Spleen (tissue), 11 donors: ENCODE results near the gene TBC1D10A. TPM values are rescaled to one million over a fixed set of nuclear protein-coding genes. Genes with fewer than 3 reads are reported as not detected.

Experiments used
- DNase-seq: peaks from one replicate; pipeline ENCODE4 v3.0.0-alpha.2; 2020
- H3K27ac ChIP-seq, 8 donors: fragments of 200-600 bp; sonication (generic) in 7 of 8; 1 replicate in 4 of 8; 2 replicates in 4 of 8; pipeline versions ENCODE4 v1.5.0 to v1.8.0; 2016 to 2021; ENCODE audit warnings: inconsistent platforms in 4 of 8, mild to moderate bottlenecking in 4 of 8, moderate library complexity in 1 of 8
- H3K27me3 ChIP-seq, 7 donors: fragments of 200-600 bp; sonication (generic) in 6 of 7; replicated peaks in 1 of 7; 1 replicate in 4 of 7; 2 replicates in 3 of 7; pipeline versions ENCODE4 v1.5.0 to v1.8.0; 2016 to 2021; ENCODE audit warnings: inconsistent platforms in 3 of 7, mild to moderate bottlenecking in 1 of 7
- H3K36me3 ChIP-seq, 6 donors: fragments of 200-600 bp; sonication (generic) in 5 of 6; 1 replicate in 4 of 6; 2 replicates in 2 of 6; pipeline versions ENCODE4 v1.5.0 to v1.8.0; 2016 to 2021; ENCODE audit warnings: inconsistent platforms in 2 of 6
- H3K4me1 ChIP-seq, 6 donors: fragments of 200-600 bp; sonication (generic) in 5 of 6; 1 replicate in 3 of 6; 2 replicates in 3 of 6; pipeline versions ENCODE4 v1.5.0 to v1.8.0; 2016 to 2021; ENCODE audit warnings: inconsistent platforms in 3 of 6
- H3K4me3 ChIP-seq, 8 donors: fragments of 200-600 bp; sonication (generic) in 7 of 8; 1 replicate in 4 of 8; 2 replicates in 4 of 8; pipeline versions ENCODE4 v1.5.0 to v1.8.0; 2016 to 2021; ENCODE audit warnings: inconsistent platforms in 4 of 8, mild to moderate bottlenecking in 4 of 8, moderate library complexity in 2 of 8
- H3K9me3 ChIP-seq, 8 donors: fragments of 200-600 bp; sonication (generic) in 7 of 8; 1 replicate in 4 of 8; 2 replicates in 4 of 8; pipeline versions ENCODE4 v1.5.0 to v1.8.0; 2016 to 2021; ENCODE audit warnings: inconsistent platforms in 4 of 8
- POLR2A ChIP-seq, 3 donors: fragments of 450-650 bp; IDR thresholded peaks; one replicate each; pipeline ENCODE4 v1.5.1; 2017; ENCODE audit warnings: antibody characterized with exemption in 3 of 3, mild to moderate bottlenecking in 1 of 3
- POLR2AphosphoS5 ChIP-seq, 3 donors: sonication (generic); formaldehyde crosslinking; IDR thresholded peaks; one replicate each; pipeline ENCODE4 v1.5.1; 2017; ENCODE audit warnings: antibody characterized with exemption in 3 of 3
- WGBS, 5 donors: extraction: QIAGEN DNeasy Blood & Tissue Kit in 3 of 5; methylation state at CpG; one replicate each; pipeline versions ENCODE4 v1.1.5 to v1.1.7; 2013 to 2018; 5-methylcytosine and 5-hydroxymethylcytosine counted together
- intact Hi-C: fragments of 100-400 bp; cut with DNase I; formaldehyde crosslinking; loops from one replicate; pipeline ENCODE4 v1.15.0; 2023; ENCODE audit warnings: low total_unique reads
- polyA plus RNA-seq, 3 donors: library from polyadenylated mRNA; stranded (reverse); fragments of 200-250 nt; gene quantifications; one replicate each; pipeline ENCODE4 v1.2.1, GENCODE V29; 2013
- total RNA-seq, 7 donors: library from RNA; depleted of rRNA in 3 of 7; stranded (reverse); fragments of >200 nt in 3 of 7; fragmentation: NEBNext Ultra II Directional in 4 of 7; extraction: Animal tissue kit (Norgen Biotek cat#: 25700) in 4 of 7; gene quantifications; one replicate each; pipeline versions ENCODE4 v1.1.0 to v1.2.1, GENCODE V29; 2016 to 2021
- TF ChIP-seq, protein P1 (sequence below), 11 experiments: fragments of 200-600 bp in 7 of 11; fragments of 450-650 bp in 4 of 11; sonication (generic) in 4 of 11; IDR thresholded peaks in 8 of 11; conservative IDR thresholded peaks in 3 of 11; 1 replicate in 7 of 11; 2 replicates in 4 of 11; pipeline versions ENCODE4 v1.4.0 to v1.8.0; 2016 to 2021; ENCODE audit warnings: antibody characterized with exemption in 11 of 11, inconsistent platforms in 4 of 11, mild to moderate bottlenecking in 1 of 11
- donor health status: healthy with polysubstance abuse.
- donor health status: DM: no; HTN: no; CAD: no; lungs with moderate emphysema.
- donor health status: DM: no; HTN: no; CAD: no.
- donor health status: Bipolar disorder and iron deficiency.
- donor health status: healthy.
- donor health status: DM: no; HTN: no; CAD: no.
- donor health status: DM: yes; HTN: yes; CAD: no.

Gene TBC1D10A
- total and polyA plus RNA-seq, 10 donors: 21.1 to 46.4 (median 33.1) TPM

DNA sequence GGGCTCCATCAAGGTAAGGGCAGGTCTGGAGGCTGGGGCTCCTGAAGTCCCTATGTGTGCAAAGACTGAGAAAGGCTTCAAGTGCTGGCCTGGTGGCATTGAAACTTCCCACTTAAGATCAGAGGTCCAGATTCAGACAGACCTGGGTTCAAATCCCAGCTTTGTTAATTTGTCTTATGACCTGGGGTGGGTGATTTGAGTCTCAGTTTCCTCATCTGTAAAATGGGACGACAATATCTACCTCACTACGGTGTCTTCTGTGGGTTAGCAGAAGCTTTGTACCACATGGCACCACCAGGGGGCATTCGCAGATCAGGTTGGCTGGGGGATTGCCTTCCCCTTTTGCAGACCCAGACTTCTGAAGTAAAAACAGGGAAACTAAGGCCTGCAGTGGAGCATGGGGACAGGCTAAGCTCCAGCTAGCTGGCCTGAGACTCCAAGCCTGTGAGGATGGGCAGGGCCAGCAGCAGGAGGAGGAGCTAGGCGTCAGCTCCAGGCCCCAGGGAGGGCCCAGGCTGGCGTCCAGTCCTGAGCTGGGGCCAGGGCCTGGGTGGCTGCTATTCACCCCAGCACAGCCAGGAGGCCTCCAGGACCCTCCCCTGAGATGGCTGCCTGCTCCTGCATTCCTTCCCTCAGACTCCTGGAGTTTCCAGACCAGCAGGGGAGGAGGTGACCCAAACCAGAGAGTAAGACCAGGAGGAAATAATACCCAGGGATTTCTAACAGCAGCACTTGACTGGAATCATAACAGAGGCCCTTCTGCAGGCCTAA lies 38.9 kb downstream of the TBC1D10A start:
- Histone ChIP-seq H3K9me3 (no peaks in the 10 kb centered on the region), H3K27ac (peak overlapping the region in 7 of 8 donors; percentile 66 to 95 (median 91)), H3K27me3 (no peaks in the 10 kb centered on the region), H3K4me3 (peak overlapping the region in 5 of 8 donors; percentile 70 to 91 (median 87)), H3K36me3 (peaks cover 0 to 50% (median 20%) of the 10 kb centered on the region in 6 donors), H3K4me1 (peaks cover 29 to 76% (median 58%) of the 10 kb centered on the region in 6 donors)
- intact Hi-C loops: loop anchor here (5.0 to 10.0 kb wide), 2 partner anchors 99 to 183 kb away; partner anchors contain the start of gene RNF215
- no peak for TF ChIP-seq POLR2A (IDR thresholded peaks at IDR 0.05)
- TF ChIP-seq POLR2AphosphoS5 (IDR thresholded peaks at IDR 0.05): peak; percentile 56 to 80 (median 76)
- TF ChIP-seq, protein P1, sequence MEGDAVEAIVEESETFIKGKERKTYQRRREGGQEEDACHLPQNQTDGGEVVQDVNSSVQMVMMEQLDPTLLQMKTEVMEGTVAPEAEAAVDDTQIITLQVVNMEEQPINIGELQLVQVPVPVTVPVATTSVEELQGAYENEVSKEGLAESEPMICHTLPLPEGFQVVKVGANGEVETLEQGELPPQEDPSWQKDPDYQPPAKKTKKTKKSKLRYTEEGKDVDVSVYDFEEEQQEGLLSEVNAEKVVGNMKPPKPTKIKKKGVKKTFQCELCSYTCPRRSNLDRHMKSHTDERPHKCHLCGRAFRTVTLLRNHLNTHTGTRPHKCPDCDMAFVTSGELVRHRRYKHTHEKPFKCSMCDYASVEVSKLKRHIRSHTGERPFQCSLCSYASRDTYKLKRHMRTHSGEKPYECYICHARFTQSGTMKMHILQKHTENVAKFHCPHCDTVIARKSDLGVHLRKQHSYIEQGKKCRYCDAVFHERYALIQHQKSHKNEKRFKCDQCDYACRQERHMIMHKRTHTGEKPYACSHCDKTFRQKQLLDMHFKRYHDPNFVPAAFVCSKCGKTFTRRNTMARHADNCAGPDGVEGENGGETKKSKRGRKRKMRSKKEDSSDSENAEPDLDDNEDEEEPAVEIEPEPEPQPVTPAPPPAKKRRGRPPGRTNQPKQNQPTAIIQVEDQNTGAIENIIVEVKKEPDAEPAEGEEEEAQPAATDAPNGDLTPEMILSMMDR (IDR thresholded peaks at IDR 0.05 in 8 of 11, conservative IDR thresholded peaks at IDR 0.05 in 3 of 11): peak; percentile 78 to 95 (median 92)
- peak; percentile 95 for DNase-seq
- 0 to 10% (median 4%) methylated on average over 4 to 5 of the region's 5 CpGs for WGBS, 5 donors

DNA sequence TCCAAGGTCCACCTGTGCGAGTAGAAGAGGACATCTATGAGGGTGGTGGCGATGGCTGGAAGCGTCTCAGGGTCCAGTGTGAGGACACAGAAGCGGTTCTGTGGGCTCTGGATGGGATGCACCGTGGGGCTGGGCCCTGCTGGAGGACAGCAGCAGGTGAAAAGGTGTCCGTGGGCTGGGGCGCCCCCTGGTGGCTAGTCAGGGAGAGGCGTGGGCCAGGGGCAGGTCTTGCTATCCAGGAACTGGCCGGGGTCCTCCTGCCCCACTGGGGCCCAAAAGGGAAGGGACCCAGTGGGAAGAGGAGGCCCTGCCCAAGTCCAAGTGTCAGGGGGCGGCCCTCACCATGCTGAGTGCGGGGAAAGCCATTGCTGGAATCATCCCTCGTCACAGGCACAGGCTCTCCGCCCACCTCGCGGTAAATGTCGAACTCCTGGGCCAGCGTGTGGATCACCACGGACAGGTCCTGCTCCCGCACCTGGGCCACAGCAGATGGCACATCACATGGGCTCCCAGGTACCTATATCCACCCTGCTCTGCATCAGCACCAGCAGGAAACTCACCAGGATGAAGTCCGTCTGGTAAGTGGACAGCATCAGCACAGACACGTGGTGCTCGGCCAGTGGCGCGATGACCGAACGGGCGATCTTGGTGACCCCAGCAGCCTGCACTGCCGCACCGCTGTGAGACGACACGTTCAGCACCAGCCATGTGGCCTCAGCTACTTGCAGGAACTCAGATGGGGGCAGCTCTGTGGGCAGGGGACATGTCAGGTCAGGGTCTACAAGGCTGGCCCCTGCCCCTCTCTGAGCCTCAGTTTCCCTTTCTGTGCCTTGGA lies 39.7 kb downstream of the TBC1D10A start:
- H3K4me3 ChIP-seq: no peak overlapping the region

GRCh38 chr22:30286331-30286730 lies 40.4 kb downstream of the TBC1D10A start:
- peaks cover 24 to 71% (median 53%) of the 10 kb centered on the region in 6 donors for H3K4me1 ChIP-seq
- peaks cover 0 to 34% (median 10%) of the 10 kb centered on the region in 6 donors for H3K36me3 ChIP-seq
- no peaks in the 10 kb centered on the region for H3K27me3 ChIP-seq
- H3K4me3 ChIP-seq: no peak overlapping the region
- H3K27ac ChIP-seq: no peak overlapping the region
- DNase-seq: no peak
- intact Hi-C loops: loop anchor here (5.0 to 10.0 kb wide), 2 partner anchors 101 to 182 kb away; partner anchors contain the start of gene RNF215
- H3K9me3 ChIP-seq: no peaks in the 10 kb centered on the region
- TF ChIP-seq POLR2A (IDR thresholded peaks at IDR 0.05) (no peak), POLR2AphosphoS5 (IDR thresholded peaks at IDR 0.05) (no peak)
- TF ChIP-seq, protein P1 (IDR thresholded peaks at IDR 0.05 in 8 of 11, conservative IDR thresholded peaks at IDR 0.05 in 3 of 11): no peak
- 84 to 91% (median 90%) methylated on average over 5 of the region's 5 CpGs for WGBS, 5 donors

More for the DNA sequence above, 39.7 kb downstream of the TBC1D10A start:
- no peaks in the 10 kb centered on the region for H3K27me3 ChIP-seq
- intact Hi-C loops: loop anchor here (5.0 to 10.0 kb wide), 2 partner anchors 100 to 182 kb away; partner anchors contain the start of gene RNF215
- no peak for TF ChIP-seq POLR2A (IDR thresholded peaks at IDR 0.05)
- TF ChIP-seq POLR2AphosphoS5 (IDR thresholded peaks at IDR 0.05): peak; percentile 9 to 68 (median 41)
- TF ChIP-seq, protein P1 (IDR thresholded peaks at IDR 0.05 in 8 of 11, conservative IDR thresholded peaks at IDR 0.05 in 3 of 11): peak; percentile 88 to 98 (median 95)
- WGBS, 5 donors: 48 to 61% (median 52%) methylated on average over 22 to 31 of the region's 31 CpGs
- no peaks in the 10 kb centered on the region for H3K9me3 ChIP-seq
- peak; percentile 96 for DNase-seq
- peaks cover 29 to 76% (median 60%) of the 10 kb centered on the region in 6 donors for H3K4me1 ChIP-seq
- peak overlapping the region in 2 of 8 donors; percentile 93 to 95 for H3K27ac ChIP-seq
- peaks cover 0 to 41% (median 12%) of the 10 kb centered on the region in 6 donors for H3K36me3 ChIP-seq
